GM04504 (cell line): Measurements from ENCODE around the gene NDUFA8.
A peak's percentile ranks its signal among the peaks of the same experiment; 100 is the strongest.

Experiments used
- DNase-seq: peaks from one replicate; pipeline ENCODE4 v3.0.0-alpha.2; 2012; ENCODE audit warnings: low read depth

NDUFA8 gene

GRCh38 chr9:122135529-122135859 lies 24.1 kb downstream of the NDUFA8 start:
- no peak for DNase-seq

GRCh38 chr9:122134822-122135528 lies 24.6 kb downstream of the NDUFA8 start:
- DNase-seq, result no peak

- DNase-seq, result no peak
Measured at GRCh38 chr9:122133984-122134535, 25.5 kb downstream of the NDUFA8 start.

GRCh38 chr9:122133263-122133983 lies 26.2 kb downstream of the NDUFA8 start:
- DNase-seq, result no peak

GRCh38 chr9:122132539-122132938 lies 27.0 kb downstream of the NDUFA8 start:
- no peak for DNase-seq

GRCh38 chr9:122131401-122132001 lies 28.1 kb downstream of the NDUFA8 start:
- no peak for DNase-seq

GRCh38 chr9:122130837-122131236 lies 28.7 kb downstream of the NDUFA8 start:
- DNase-seq, result no peak

- DNase-seq, result no peak
Measured at GRCh38 chr9:122129969-122130368, 29.6 kb downstream of the NDUFA8 start.

GRCh38 chr9:122128969-122129343 lies 30.6 kb downstream of the NDUFA8 start:
- no peak for DNase-seq

GRCh38 chr9:122128007-122128968 lies 31.3 kb downstream of the NDUFA8 start:
- DNase-seq, result no peak

- DNase-seq, result no peak
Measured at GRCh38 chr9:122127396-122127798, 32.2 kb downstream of the NDUFA8 start.

GRCh38 chr9:122126331-122127261 lies 33.0 kb downstream of the NDUFA8 start:
- DNase-seq, result no peak

GRCh38 chr9:122125509-122126330 lies 33.9 kb downstream of the NDUFA8 start:
- no peak for DNase-seq

- peak; percentile 50 for DNase-seq
Measured at GRCh38 chr9:122125158-122125508, 34.4 kb downstream of the NDUFA8 start.

- no peak for DNase-seq
Measured at GRCh38 chr9:122124528-122124927, 35.1 kb downstream of the NDUFA8 start.

GRCh38 chr9:122124048-122124447 lies 35.5 kb downstream of the NDUFA8 start:
- DNase-seq, result no peak

- peak; percentile 45 for DNase-seq
Measured at GRCh38 chr9:122122903-122123632, 36.5 kb downstream of the NDUFA8 start.

- DNase-seq, result no peak
Measured at GRCh38 chr9:122122468-122122867, 37.1 kb downstream of the NDUFA8 start.

GRCh38 chr9:122121931-122122330 lies 37.6 kb downstream of the NDUFA8 start:
- no peak for DNase-seq
